ENCODE data around the gene PCDHGA8.

PCDHGA8 gene

GRCh38 chr5:141363952-141364660, 28.3 kb upstream of the PCDHGA8 start, which contains the start of gene PCDHGA5:
PCDHGA5 (plus strand) TSS chr5:141364162; CDS start chr5:141364331, 169 bp downstream.
- Histone ChIP-seq H3K9ac (ENCODE audit: low read length) (no peak within 1 kb of the TSS), H3K36me3 (replicated peaks; ENCODE audit: low read depth, low read length) (no peaks in the 10 kb centered on the region), H2AFZ (ENCODE audit: low read depth, low read length) (no peak within 1 kb of the TSS), H3K79me2 (ENCODE audit: low read length) (no peaks in the 10 kb centered on the region), H3K4me1 (ENCODE audit: low read length) (no peaks in the 10 kb centered on the region), H3K4me3 (ENCODE audit: low read length) (no peak within 1 kb of the TSS), H3K27me3 (ENCODE audit: low read depth, low read length) (no peaks in the 10 kb centered on the region), H3K27ac (ENCODE audit: low read length) (no peak within 1 kb of the TSS), H3K4me2 (ENCODE audit: low read length) (no peak within 1 kb of the TSS), H3K9me3 (ENCODE audit: insufficient read depth, low read length) (no peaks in the 10 kb centered on the region), H4K20me1 (ENCODE audit: insufficient read depth, low read length) (no peaks in the 10 kb centered on the region)
- TF ChIP-seq EZH2phosphoT487 (IDR thresholded peaks at IDR 0.05; ENCODE audit: low read depth), result no peak
- TF ChIP-seq, protein P1, sequence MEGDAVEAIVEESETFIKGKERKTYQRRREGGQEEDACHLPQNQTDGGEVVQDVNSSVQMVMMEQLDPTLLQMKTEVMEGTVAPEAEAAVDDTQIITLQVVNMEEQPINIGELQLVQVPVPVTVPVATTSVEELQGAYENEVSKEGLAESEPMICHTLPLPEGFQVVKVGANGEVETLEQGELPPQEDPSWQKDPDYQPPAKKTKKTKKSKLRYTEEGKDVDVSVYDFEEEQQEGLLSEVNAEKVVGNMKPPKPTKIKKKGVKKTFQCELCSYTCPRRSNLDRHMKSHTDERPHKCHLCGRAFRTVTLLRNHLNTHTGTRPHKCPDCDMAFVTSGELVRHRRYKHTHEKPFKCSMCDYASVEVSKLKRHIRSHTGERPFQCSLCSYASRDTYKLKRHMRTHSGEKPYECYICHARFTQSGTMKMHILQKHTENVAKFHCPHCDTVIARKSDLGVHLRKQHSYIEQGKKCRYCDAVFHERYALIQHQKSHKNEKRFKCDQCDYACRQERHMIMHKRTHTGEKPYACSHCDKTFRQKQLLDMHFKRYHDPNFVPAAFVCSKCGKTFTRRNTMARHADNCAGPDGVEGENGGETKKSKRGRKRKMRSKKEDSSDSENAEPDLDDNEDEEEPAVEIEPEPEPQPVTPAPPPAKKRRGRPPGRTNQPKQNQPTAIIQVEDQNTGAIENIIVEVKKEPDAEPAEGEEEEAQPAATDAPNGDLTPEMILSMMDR (IDR thresholded peaks at IDR 0.05; ENCODE audit: low read depth, low read length), result no peak

- Histone ChIP-seq H3K4me1 (ENCODE audit: low read length) (no peaks in the 10 kb centered on the region), H3K9me3 (ENCODE audit: insufficient read depth, low read length) (no peaks in the 10 kb centered on the region), H3K27ac (ENCODE audit: low read length) (no peak overlapping the region), H3K4me2 (ENCODE audit: low read length) (no peak overlapping the region), H4K20me1 (ENCODE audit: insufficient read depth, low read length) (no peaks in the 10 kb centered on the region), H3K79me2 (ENCODE audit: low read length) (no peaks in the 10 kb centered on the region), H3K4me3 (ENCODE audit: low read length) (no peak overlapping the region), H2AFZ (ENCODE audit: low read depth, low read length) (no peak overlapping the region), H3K36me3 (replicated peaks; ENCODE audit: low read depth, low read length) (no peaks in the 10 kb centered on the region), H3K9ac (ENCODE audit: low read length) (no peak overlapping the region), H3K27me3 (ENCODE audit: low read depth, low read length) (no peaks in the 10 kb centered on the region)
- TF ChIP-seq EZH2phosphoT487 (IDR thresholded peaks at IDR 0.05; ENCODE audit: low read depth), result no peak
- TF ChIP-seq, protein P1 (IDR thresholded peaks at IDR 0.05; ENCODE audit: low read depth, low read length), result no peak
Observed at GRCh38 chr5:141366016-141366896, 26.2 kb upstream of the PCDHGA8 start.

- H3K4me2 ChIP-seq (ENCODE audit: low read length), result peak within 1 kb of the TSS; percentile 77
Observed at GRCh38 chr5:141369994-141370848, 22.2 kb upstream of the PCDHGA8 start, which contains the start of gene PCDHGB3. PCDHGB3 (plus strand) TSS chr5:141370242; CDS start chr5:141370395, 153 bp downstream.

More at GRCh38 chr5:141369994-141370848, 22.2 kb upstream of the PCDHGA8 start, which contains the start of gene PCDHGB3:
- TF ChIP-seq EZH2phosphoT487 (IDR thresholded peaks at IDR 0.05; ENCODE audit: low read depth), result no peak
- TF ChIP-seq, protein P1 (IDR thresholded peaks at IDR 0.05; ENCODE audit: low read depth, low read length), result peak; percentile 52
- Histone ChIP-seq H3K36me3 (replicated peaks; ENCODE audit: low read depth, low read length) (no peaks in the 10 kb centered on the region), H3K27ac (ENCODE audit: low read length) (no peak within 1 kb of the TSS), H3K9ac (ENCODE audit: low read length) (peak within 1 kb of the TSS; percentile 57), H4K20me1 (ENCODE audit: insufficient read depth, low read length) (no peaks in the 10 kb centered on the region), H3K4me3 (ENCODE audit: low read length) (peak within 1 kb of the TSS; percentile 76), H3K27me3 (ENCODE audit: low read depth, low read length) (no peaks in the 10 kb centered on the region), H2AFZ (ENCODE audit: low read depth, low read length) (peak within 1 kb of the TSS; percentile 91), H3K9me3 (ENCODE audit: insufficient read depth, low read length) (no peaks in the 10 kb centered on the region), H3K79me2 (ENCODE audit: low read length) (no peaks in the 10 kb centered on the region), H3K4me1 (ENCODE audit: low read length) (no peaks in the 10 kb centered on the region)

Data from OCI-LY3 (cell line).